ENCODE results near the gene NFKBIE.

The NFKBIE gene

DNA sequence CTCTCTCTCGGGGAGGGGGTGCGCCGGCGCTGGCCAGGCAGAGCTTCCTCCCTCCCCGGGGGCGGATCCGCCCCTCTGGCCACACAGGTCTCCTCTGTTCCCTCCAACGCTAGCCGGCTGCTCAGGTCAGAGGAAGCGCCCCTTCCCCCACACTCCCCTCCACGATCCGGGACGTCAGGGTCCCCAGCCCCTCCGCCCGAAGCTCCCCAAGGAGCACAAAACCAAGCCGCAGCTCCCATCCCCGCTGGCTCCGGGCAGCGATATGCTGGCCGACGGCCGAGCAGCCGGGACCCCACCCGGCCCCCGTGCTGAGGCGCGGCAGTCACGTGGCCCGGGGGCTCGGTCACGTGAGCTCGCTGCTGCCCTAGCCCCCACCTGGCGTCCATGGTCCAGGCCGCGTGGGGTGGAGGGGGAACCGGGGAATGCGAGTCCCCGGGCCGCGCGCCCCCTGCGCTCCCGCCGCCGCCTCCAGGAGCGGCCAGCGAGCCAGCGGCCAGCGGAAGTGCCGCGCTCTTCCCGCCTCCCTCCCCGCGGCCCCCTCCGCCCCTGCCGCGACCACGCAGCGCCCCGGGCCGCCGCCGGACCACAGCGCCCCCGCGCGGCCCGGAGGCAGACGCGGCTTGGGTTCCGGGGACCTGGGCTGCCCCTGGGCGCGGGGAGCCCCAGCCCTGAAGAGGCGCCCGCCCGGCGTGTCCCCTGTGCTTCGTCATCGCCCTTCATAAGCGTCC is 8.2 kb downstream of the NFKBIE start, which contains the start of gene SLC35B2:
Gene SLC35B2 (minus strand): TSS at position 504 of the 728 bp plus-strand sequence. CDS start 118 bp downstream, at position 386.
- peak; percentile 81 for DNase-seq

DNA sequence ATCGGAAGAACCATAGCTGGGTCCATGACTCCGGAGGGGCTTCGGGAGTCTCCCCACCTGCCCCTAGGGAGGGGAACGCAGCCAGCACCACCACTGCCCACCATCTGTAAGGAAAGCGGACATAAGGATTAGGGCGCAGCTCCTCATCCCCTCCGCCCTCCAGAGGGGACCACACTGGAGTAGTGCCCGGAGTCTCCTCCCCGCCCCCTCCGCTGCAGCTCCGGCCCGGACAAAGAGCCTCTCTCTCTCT is 8.7 kb downstream of the NFKBIE start:
- DNase-seq, result no peak

DNA sequence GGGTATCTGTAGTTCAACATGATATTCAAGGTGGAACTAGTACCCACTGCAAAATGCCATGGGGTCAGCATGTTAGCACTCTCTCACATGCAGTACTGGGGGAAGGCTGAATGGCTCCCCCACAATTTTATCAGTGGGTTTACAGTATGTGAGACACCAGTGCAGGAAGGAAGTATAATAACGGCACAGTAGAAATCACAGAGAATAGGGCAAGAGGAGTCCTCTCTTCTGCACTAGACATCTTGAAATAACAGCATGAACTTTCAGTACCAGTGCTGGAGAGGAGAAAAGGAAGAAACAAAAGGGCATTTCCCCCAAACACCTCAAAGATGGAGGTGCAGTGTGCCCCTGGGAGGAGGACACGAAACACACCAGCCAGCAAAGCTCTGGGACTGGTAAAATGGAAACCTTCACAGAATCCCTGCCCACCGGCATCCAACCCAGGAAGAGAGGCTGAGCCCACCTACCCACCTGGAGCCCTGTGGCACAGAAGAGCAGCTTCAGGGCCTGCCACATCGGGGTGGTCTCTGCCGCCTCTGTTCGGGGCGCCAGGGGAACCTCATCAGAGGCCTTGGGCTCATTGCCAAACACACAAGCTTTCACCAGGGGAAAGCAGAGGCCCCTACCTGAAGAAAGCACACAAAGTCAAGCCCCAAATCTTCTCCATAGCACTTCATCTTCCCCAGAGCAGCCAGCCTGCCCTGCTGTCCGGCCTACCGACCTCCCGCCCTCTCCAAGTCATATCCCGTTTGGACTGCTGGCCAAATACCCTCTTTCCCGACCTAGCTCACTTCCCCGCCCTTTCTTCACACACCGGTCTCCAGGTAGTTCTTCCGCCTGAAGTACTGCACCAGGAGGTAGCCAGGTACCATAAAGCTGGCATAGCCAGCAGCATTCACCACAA is 9.2 kb downstream of the NFKBIE start:
- no peak for DNase-seq

DNA sequence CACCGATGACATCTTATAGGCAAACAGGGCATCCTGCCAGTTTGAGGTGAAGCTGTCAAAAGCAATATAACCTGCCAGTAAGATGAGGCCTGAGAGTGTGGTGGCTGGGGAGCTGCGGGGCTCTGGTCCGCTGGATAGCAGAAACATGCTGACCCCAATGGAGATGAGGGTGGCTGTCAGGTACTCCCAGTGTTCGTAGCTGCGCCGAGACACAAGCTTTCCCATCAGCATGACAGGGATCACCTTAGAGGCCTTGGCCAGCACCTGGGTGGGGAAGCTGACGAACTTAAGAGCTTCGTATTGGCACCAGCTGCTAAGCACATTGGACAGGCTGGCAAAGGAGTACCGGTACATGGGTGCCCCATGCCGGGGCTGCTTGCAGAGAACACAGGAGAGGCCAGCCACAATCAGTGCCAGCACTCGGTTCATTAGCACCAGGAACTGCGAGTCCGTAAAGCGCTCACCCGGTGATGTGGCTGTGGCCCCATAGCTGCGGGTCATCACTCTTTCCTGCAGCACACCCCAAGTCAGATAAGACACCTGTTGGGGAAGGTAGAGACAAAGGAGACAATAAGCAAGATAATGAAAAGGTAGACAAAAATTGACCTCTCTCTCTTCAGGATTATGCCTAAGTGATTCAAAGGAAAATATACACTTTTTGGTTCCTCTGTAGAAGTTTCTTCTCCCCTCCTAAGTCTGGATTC is 10.1 kb downstream of the NFKBIE start:
- DNase-seq, result no peak

DNA sequence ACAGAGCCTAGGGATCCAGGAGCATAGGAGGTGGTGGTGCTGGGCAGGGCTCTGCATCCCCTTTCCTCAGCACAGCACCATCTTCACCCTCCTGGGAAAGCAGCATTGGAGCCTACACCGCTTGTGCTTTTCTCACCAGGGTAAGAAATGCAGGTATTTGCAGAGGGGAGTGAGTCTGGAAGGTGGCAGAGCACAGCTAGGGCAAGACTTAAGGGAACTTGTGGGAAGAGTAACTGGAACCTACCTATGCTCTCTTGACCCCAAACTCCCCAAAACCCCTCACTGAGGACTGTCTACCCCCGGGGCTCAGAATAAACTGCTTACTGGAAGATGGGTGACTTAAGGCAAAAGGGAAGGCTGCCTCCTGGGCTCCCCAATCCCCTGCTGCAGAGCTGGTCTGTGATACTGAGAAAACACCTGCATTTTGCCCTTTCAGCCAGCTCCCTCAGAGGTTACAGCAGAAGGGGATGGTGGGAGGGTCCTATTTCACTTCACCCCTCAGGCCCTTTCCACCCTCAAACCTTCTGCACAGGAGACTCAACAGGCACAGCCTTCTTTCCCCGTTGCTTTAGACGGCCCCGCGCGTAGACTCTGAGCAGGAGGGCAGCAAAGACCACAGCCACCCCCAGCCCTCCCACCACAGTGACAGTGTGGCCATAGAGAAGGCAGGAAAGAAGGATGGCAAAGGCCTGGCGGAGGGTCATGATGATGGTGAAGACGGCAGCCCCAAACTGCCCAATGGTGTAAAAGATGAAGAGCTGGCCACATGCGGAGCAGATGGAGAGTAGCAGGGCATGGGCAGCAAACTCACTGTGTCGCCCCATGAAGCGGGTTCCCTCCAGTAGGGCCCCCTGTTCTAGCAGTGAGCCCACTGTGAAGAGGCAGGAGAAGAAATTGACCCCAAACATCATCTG is 10.9 kb downstream of the NFKBIE start:
- DNase-seq, result no peak

DNA sequence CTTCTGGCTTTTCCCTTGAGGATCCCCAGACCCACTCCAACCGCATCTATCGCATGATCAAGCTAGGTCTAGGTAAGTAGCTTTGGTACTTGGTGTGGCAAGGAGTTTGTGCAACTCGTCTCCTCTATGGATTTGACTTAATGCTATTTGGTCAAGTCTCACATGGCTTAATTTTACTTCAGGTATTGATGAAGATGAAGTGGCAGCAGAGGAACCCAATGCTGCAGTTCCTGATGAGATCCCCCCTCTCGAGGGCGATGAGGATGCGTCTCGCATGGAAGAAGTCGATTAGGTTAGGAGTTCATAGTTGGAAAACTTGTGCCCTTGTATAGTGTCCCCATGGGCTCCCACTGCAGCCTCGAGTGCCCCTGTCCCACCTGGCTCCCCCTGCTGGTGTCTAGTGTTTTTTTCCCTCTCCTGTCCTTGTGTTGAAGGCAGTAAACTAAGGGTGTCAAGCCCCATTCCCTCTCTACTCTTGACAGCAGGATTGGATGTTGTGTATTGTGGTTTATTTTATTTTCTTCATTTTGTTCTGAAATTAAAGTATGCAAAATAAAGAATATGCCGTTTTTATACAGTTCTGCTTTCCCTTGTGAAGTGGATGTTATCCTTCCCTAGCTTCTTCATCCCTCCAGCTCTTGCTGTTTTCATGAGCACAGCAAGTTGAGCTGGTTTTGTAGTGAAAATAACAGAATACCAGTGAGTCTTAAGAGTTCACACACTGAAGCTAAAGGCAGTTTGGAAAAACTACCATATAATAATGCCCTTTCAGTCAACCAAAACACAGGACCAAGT is 11.8 kb downstream of the NFKBIE start:
- peak; percentile 50 for DNase-seq

DNA sequence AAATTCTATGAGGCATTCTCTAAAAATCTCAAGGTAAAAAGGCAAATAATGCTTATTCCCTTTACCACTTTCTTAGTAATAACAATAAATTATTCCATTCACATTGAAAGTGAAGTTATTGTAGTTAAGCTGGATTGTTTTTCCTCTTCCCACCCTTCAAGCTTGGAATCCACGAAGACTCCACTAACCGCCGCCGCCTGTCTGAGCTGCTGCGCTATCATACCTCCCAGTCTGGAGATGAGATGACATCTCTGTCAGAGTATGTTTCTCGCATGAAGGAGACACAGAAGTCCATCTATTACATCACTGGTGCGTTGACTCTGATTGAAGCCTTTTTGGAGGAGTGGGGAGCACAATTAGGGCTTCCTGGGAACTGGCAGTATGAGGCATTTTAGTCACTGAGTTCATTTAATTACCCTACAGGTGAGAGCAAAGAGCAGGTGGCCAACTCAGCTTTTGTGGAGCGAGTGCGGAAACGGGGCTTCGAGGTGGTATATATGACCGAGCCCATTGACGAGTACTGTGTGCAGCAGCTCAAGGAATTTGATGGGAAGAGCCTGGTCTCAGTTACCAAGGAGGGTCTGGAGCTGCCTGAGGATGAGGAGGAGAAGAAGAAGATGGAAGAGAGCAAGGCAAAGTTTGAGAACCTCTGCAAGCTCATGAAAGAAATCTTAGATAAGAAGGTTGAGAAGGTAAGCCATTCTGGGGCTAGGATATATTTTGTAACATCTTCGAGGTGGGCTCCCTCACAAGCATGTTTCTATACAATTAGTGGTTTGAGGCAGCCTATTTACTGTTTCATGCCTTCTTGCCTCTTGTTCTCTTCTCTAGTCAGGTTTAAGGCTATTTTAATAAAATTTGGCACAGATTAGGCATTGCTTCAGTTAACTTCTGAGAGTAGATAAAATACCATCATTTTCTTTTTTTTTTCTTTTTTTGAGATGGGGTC is 13.5 kb downstream of the NFKBIE start:
- no peak for DNase-seq

DNA sequence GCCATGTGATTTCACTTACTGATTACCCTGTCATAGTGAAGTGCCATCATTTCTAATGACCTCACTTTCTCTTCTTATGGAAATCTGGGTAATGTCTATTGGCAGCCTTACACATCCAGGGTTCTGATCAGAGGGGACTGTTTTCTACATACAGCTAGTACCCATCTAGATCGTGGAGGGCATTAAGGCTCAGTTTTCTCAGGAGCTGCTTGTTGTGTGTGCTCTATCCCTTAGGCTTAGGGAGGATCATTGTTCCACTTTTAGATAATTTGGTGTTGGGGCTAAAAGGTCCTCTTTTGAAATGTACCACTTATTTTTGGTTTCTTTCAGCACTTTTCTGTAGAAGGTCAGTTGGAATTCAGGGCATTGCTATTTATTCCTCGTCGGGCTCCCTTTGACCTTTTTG is 14.6 kb downstream of the NFKBIE start:
- DNase-seq, result no peak

DNA sequence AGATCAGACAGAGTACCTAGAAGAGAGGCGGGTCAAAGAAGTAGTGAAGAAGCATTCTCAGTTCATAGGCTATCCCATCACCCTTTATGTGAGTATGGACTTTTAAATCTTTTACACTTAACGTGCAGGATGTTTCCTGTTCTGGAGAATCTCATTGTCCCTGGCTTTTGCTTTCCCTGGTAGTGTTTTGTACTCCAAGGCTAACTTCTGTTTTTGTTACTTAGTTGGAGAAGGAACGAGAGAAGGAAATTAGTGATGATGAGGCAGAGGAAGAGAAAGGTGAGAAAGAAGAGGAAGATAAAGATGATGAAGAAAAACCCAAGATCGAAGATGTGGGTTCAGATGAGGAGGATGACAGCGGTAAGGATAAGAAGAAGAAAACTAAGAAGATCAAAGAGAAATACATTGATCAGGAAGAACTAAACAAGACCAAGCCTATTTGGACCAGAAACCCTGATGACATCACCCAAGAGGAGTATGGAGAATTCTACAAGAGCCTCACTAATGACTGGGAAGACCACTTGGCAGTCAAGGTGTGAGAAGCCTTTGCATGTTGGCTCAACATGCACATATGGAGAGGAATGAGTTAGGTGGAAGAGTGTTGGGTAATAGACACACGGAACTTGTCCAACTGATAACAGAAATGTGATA is 15.2 kb downstream of the NFKBIE start:
- DNase-seq, result no peak

DNA sequence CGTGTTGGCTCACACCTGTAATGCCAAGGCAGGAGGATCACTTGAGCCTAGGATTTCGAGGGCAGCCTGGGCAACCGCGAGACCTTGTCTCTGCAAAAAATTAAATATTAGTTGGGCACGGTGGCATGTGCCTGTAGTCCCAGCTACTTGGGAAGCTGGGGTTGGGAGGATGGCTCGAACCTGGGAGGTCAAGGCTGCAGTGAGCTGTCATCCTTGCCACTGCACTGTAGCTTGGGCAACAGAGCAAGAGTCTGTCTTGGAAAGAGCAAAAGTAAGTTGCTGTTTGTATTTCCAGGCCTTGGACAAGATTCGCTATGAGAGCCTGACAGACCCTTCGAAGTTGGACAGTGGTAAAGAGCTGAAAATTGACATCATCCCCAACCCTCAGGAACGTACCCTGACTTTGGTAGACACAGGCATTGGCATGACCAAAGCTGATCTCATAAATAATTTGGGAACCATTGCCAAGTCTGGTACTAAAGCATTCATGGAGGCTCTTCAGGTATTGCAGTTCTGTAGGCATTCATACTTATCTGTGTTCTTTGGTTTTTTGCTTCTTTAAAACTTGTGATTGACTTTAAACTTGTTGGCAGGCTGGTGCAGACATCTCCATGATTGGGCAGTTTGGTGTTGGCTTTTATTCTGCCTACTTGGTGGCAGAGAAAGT is 16.1 kb downstream of the NFKBIE start:
- DNase-seq, result no peak

DNA sequence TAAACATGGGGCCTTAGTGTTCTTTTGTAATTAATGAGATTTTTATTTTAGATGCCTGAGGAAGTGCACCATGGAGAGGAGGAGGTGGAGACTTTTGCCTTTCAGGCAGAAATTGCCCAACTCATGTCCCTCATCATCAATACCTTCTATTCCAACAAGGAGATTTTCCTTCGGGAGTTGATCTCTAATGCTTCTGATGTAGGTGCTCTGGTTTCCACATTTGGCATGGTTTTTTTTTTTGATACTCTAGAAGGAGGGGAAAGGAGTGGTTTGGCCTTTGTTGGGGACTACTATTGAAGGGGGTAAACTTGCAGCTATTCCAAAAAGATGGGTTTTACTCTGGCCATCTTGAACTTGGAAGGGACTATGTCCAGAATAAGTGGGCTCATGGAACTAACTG is 16.8 kb downstream of the NFKBIE start:
- no peak for DNase-seq

DNA sequence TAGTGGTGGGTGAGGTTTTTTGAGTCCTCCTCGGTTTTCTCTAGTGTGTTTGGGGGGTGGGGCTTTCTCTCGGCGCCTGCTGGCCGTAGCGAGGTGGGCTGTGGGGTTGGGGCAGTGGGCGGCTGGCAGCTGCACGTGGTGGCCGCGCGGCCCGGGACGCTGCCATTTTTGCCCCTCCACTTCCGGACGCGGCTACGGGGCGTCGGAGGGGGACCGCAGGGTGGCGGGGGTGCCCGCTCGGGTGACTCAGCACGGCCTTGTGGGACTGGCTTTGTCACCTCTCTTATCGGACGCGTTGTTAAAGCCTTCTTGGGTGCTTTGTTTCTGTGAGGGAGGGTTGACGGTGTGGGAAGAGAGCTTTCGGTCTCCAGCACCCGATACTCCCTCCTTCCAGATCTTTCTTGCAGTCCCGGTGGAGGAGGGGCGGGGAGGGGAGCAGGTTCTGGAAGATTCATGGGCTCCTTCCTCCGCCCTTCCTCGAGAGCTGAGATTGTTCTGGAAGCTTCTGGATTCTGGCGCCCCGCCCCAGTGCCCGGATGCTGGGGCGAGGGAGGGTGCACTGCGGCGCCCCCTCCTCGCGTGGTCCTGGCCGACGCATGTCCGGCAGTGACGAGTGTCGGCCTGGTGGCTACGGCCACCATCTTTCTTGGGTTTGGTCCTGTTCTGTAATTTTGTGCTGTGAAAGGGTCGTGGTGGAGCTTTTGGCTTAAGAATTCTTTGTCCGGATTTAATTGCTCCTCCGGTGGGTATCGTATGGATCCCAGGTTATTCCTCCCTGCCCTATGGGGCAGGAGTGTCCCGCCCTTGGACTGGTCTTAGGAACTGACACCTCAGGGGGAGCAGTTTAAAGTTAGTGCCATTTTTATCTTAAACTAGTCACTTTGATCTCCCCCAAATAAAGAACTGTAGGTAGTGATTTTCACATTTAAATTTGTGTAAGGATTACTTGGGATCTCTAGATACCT is 17.7 kb downstream of the NFKBIE start:
- DNase-seq, result peak; percentile 50

DNA sequence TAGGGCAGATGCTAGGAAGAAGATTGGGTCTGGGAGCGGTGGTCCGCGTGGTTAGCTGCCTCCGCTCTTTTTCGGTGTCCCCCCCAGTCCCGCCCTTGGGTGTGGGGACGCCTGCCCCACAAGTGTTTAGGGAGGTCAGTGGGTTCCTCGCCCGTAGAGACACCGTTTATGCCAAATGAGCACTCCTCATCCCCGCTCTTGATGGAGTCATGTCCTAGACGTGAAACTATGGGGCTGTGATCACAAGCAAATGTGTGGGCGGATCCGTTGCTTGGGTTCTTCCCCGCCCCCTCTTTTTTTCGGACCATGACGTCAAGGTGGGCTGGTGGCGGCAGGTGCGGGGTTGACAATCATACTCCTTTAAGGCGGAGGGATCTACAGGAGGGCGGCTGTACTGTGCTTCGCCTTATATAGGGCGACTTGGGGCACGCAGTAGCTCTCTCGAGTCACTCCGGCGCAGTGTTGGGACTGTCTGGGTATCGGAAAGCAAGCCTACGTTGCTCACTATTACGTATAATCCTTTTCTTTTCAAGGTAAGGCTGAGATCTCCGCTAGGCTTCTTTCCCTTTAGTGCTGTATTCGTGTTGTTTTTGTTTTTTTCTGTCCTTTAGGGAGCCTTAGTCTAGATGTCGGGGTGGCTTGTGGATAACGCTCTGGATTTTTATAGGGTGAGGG is 18.6 kb downstream of the NFKBIE start, which contains the start of gene HSP90AB1:
Gene HSP90AB1 (plus strand): TSS at position 439 of the 675 bp plus-strand sequence. CDS start 1,529 bp downstream, outside the sequence.
- DNase-seq, result peak; percentile 98

DNA sequence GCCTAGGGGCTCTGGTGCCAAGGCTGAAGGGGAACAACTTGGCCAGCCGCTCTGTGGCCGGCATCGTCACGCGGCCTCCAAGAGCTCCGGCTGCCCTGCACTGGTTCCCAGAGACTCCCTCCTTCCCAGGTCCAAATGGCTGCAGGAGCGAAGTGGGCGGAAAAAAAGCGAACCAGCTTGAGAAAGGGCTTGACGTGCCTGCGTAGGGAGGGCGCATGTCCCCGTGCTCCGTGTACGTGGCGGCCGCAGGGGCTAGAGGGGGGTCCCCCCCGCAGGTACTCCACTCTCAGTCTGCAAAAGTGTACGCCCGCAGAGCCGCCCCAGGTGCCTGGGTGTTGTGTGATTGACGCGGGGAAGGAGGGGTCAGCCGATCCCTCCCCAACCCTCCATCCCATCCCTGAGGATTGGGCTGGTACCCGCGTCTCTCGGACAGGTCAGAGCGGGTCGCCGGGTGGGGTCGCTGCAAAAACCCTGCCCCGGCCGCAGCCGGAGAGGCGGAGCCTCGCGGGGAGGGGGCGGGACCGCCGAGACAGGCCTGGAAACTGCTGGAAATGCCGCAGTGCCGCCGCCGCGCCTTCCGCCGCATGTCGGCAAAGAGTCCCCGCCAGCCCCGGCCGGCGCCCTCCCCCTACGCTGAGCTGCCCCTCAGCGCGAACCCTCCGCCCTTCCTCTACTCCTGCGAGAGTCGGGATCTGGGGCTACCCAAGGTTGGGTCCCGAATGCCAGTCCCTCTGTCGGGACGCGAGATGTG is 19.3 kb downstream of the NFKBIE start:
- DNase-seq, result peak; percentile 92

DNA sequence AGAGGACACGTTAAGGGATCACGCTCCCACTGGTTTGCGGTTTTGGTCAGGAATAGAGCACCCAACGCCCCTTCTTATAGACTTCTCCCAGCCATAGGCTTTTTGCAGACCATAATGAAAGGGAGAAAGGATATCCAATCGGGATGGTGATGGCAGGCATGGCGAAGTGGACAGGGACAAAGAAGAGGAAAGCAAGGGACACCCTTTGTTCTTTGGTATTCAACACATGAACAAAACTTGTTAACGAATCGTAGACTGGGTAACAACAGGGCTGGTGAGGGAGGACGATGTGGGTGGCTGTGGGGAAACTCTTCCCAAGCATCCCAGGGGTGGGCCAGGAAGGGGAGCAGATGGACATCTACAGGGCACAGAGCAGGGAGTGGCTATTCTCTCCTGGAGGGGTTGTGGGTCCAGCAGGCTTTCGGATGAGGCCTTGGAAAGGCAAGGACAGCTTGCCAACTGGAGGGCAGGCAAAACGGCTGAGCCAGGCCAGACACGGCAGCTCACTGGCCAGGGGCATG is 19.9 kb downstream of the NFKBIE start:
- no peak for DNase-seq

DNA sequence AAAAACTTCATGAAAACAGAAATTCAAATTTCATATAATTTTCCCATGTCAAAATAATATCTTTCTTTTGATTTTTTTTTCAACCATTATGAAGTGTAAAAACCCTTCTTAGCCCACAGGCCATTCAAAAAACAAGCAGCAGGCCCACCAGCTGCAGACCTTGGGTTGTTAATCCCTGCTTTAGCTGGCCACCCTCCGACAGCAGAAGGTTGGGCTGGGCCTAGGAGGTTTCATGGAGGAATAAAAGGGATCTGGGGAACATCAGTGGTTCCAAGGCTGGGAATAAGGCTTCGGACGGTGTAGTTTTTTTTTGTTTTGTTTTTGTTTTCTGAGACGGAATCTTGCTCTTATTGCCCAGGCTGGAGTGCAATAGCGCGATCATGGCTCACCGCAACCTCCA is 22.0 kb downstream of the NFKBIE start:
- no peak for DNase-seq
